ENCODE measurements around the gene WNT9B.

WNT9B gene

DNA sequence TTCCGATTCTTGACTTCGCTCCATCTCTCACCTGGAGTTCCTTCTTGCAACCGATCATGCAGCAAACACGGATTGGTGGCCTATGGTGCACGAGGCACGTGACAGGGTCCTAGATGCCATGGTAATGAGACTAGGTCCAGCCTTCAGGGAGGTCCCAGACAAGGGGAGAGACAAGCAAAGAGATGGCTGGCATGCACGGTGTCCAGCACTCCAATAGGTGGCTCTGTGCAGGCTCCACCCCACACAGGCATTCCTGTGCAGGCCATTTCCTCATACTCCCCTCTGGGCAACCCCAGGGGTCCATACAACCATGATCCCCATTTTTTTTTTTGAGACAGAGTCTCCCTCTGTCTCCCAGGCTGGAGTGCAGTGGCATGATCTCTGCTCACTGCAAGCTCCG, 31.3 kb downstream of the WNT9B start:
- DNase-seq (ENCODE audit: low read depth) = no peak

GRCh38 chr17:46883871-46884520, 32.6 kb downstream of the WNT9B start:
- DNase-seq (ENCODE audit: low read depth) = no peak

DNA sequence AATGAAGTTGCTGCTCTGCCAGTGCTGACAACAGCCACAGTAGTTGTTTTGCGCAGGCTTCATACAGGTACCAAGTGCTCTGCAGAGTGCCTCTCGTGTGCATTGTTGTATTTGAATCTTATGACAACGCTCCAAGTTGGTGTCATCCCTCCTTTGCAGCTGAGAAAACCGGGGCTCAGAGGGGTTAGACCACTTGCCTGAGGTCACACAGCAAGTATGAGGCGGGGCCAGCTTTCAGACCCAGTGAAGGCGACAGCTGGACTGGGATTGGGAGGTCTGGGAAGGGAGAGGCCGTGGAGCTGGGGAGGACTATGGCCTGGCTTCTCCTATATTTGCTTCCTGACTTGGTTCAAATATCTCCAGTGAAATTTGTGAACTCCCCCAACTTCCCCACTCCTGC, 33.2 kb downstream of the WNT9B start:
- DNase-seq (ENCODE audit: low read depth) = no peak

DNA sequence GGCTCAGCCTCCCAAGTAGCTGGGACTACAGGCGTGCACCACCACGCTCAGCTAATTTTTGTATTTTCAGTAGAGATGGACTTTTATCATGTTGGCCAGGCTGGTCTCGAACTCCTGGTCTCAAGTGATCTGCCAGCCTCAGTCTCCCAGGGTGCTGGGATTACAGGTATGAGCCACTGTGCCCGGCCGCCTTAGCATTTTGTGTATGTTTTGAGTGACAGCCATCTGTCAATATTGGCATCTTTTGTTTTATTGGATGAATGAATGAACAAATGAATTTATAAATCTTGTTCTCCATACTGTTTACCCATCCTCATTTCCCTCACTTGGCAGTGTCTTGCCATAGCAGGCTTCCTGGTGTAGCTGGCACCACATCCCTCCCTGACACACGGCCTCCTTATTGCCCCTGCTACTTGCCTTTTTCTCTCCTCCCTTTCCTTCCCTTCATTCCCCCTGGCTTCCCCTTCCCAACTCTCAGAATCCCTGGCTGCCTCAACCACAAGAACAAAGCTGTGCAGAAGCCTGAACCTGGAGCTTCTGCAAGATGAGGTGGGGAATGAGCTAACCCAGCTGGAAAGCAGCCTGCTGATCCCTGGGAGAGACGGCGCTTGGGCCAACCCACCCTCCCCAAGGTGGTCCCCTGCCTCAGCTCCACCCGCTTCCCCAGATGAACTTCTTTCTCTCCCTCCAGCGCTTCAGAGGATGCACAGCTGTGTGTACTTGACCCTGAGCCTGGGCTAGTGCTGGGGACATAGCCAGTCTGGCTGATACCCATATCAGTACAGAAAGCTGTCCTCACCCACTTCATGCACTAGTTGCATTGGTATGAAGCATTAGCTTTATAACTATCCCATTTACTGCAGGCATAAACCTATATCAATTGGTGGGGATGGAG, 34.3 kb downstream of the WNT9B start:
- no peak for DNase-seq (ENCODE audit: low read depth)

DNA sequence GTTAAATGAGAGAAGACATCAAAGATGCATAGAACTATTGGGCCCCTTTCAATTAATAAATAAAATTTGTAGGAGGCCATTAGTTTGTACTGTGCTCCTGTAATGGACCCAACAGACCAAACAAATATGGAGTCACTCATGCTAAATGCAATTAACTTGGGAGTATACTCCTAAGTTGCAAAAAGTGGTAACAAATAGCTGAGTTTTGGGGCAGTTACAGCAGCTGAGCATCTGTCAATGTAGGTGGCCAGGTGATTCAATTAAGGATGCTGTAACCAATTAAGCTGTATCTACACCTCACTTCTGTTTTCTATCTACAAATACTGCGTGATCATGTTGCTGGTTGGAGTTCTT, 34.9 kb downstream of the WNT9B start:
- no peak for DNase-seq (ENCODE audit: low read depth)

GRCh38 chr17:46887717-46888116, 36.3 kb downstream of the WNT9B start:
- DNase-seq (ENCODE audit: low read depth) = no peak

GRCh38 chr17:46888727-46889126, 37.3 kb downstream of the WNT9B start:
- DNase-seq (ENCODE audit: low read depth) = no peak

GRCh38 chr17:46889519-46889918, 38.1 kb downstream of the WNT9B start:
- no peak for DNase-seq (ENCODE audit: low read depth)

DNA sequence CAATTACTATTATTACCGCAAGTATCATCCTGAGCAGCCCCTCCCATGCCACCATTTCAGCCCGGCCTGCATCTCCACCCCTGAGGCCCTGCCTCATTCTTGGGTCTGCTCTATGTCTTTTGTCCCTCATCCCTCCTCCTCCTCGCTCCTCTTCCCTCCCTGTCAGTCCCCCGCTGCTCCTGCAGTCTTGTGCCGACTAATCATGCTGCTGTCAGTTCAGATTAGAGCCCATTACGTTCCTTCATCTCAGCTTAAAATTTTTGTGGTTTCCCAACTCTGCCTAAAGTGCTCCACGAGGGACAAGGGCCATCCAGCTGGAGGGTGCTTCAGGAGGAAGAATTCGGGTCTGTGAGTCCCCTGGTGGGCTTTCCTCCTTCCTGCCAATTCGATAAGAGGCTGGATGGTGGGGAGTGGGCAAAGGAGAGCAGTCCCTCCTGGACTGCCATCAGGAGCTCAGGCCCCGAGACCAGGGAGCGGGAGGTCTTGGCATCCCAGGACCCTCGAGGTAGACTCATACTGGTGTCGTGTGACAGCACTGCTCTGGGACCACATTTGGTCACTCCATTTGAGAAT, 38.7 kb downstream of the WNT9B start:
- no peak for DNase-seq (ENCODE audit: low read depth)

DNA sequence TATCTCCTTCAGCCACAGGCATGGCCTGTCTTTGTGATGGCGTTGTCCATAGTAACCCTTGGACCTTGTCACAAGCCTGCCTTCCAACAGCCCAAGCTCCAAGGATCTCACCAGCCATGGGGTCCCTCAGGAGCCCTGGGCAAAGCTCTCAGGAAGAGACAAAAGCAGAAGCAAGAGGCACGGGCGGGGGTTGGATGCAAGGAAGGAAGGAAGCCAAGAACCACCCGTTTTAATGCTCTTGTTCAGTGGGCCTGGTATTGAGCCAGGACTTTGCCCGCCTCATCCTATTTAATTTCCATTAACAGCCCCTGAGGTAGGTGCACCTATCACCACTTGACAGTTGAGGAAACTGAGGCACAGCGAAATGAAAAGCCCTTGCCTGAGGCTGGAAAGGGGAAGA, 39.3 kb downstream of the WNT9B start:
- DNase-seq (ENCODE audit: low read depth) = no peak

- no peak for DNase-seq (ENCODE audit: low read depth)
Observed at GRCh38 chr17:46892192-46892703, 40.9 kb downstream of the WNT9B start.

DNA sequence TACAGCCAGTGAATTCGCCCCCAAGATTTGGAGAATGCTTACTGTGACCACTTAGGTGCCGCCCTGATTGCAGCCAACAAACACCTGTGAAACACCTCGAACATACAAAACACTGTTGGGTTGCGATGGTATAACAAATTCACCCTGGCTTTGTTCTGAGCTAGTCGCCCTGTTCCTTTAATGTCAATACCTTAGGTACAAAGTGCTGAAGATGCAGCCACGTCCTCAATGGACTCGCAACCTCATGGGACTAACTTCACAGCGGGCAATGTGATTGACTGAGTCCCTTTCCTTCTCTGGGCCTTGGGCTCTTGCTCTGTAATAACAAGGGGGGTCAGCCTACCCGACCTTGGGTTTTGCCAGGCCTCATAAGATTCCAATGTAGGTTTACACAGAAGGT, 42.6 kb downstream of the WNT9B start:
- DNase-seq (ENCODE audit: low read depth) = no peak

DNA sequence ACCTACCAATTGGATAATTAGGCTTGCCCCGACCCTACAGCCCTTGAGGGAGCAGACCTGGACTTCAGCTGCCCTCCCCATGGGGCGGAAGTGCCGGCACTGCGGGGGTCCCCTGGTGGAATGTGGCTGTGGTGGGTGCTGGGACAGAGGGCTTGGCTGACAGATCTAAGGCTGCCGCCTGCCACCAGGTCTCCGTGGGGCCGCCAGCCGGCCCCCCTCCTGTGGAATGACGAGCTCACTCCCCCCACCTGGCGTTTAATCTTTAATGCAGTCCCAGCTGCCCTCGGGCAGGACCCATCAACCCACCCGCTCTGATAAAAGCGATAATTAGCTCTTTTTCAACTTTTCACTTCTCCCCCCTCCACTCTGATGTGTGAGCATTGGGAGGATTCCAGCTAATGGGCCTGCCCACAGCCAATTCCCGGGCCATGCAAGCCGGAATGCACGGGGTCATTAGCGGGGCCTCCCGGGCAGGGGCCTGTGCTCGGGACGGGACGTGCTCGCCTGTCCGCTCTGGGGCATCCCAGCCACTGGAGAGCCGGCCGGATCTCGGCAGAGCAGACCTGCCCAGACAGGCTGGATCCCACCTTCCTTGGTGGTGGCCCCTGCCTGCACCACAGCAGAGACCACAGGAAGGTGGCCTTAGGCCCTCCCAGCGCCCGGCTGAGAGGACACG, 43.2 kb downstream of the WNT9B start:
- DNase-seq (ENCODE audit: low read depth) = no peak

DNA sequence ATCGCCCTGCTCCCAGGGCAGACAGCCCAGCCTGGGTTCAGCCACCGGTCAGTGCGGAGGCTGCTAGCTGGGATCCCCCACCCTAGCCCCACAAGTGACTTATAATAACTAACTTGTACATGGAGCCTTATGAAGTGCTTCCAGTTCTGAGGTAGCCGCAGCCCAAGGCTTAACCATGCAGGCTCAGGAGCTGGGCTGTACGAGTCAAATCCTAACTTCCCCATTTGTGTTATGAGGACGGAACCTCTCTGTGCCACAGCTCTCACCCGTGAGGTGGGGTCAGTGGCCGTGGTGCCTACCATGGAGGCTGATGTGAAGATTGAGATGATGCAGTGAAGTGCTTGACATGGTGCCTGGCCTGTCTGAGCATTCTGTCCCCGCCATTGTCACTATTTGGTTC, 43.8 kb downstream of the WNT9B start:
- no peak for DNase-seq (ENCODE audit: low read depth)

- DNase-seq (ENCODE audit: low read depth) = no peak
Observed at GRCh38 chr17:46896991-46897390, 45.6 kb downstream of the WNT9B start.

GRCh38 chr17:46898364-46898763, 47.0 kb downstream of the WNT9B start:
- DNase-seq (ENCODE audit: low read depth) = no peak

DNA sequence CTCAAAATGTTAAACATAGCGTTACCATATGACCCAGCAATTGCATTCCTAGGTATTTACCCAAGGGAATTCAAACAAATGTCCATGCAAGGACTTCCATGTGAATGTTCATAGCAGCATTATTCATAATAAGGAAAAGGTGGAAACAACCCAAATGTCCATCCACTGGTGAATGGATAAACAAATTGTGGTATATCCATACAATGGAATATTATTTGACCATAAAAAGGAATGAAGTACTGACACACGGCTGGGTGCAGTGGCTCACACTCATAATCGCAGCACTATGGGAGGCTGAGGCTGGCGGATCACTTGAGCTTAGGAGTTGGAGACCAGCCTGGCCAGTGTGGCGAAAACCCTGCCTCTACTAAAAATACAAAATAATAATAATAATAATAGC, 47.5 kb downstream of the WNT9B start:
- no peak for DNase-seq (ENCODE audit: low read depth)

- DNase-seq (ENCODE audit: low read depth) = no peak
Observed at GRCh38 chr17:46901291-46901690, 49.9 kb downstream of the WNT9B start.

DNA sequence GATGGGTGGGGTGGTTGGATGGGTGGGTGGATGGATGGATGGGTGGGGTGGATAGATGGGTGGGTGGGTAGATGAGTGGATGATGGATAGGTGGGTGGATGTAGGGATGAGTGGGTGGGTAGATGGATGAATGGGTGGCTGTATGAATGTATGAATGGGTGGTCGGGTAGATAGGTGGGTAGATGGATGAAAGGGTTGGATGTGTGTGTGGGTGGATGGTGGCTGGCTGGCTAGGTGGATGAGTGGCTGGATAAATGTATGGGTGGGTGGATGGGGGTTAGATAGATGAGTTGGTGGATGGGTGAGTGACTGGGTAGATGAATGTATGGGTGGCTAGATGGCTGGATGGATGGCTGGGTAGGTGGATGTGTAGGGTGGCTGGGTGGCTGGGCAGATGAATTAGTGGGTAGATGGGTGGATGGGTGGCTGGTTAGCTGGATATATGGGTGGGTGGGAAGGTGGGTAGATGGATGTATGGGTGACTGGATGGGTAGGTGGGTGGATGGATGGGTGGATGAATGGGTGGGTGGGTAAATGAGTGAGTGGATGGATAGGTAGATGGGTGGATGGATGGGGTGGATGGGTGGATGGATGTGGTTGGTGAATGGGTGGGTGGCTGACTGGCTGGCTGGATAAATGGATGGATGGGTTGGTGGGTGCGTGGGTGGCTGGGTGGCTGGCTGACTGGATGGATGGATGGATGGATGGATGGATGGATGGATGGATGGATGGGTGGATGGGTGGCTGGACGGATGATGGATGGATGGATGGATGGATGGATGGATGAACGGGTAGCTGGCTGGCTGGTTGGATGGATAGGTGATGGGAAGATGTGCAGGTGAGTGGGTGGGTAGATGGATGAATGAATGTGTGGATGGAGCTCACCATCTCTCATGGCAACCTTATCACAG, 52.6 kb downstream of the WNT9B start:
- DNase-seq (ENCODE audit: low read depth) = no peak

DNA sequence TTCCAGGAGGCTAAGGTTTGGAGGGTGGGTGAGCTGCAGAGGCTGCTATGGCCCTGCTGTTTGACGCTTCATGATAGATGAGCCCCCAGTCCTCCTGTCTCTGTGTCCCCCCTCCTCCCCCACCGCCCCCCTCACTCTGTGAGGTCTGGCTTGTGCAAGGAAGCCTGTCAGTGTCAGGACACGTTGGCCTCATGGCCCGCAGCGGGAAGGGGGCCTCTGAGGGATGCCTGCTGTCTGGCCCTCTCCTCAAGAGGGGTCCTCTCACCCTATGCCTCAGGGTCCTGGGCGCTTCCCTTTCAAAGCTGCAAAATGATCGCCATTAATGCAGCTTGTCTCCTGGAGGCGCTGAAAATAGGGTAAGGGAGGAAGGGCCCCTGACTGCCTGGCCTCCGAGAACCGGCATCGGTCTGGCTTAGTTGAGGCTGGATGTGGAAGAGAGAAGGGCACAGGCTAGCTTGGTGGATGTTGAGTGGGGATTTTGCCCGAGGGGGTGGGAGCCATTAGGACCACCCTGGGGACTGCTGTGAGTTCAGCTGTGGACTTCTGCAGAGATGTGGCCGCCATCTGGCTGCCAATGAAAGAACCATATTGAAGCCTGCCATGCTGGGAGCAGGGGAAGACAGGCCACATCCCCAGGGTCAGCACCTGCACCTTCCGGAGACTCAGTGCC, 56.8 kb downstream of the WNT9B start:
- DNase-seq (ENCODE audit: low read depth) = no peak
